ENCODE results near the gene MTFR1L.

GRCh38 chr1:25862785-25863485 is 43.2 kb downstream of the MTFR1L start:
- TF ChIP-seq POLR2A (IDR thresholded peaks at IDR 0.05; ENCODE audit: low read length) (no peak), FOSB (CRISPR knock-in tag; IDR thresholded peaks at IDR 0.05) (no peak), CTCF (IDR thresholded peaks at IDR 0.05) (no peak), BHLHE40 (IDR thresholded peaks at IDR 0.05; ENCODE audit: low read depth, low read length) (no peak), SMC3 (IDR thresholded peaks at IDR 0.05) (no peak)
